Measurements from ENCODE around the gene KCNG3.

The KCNG3 gene

DNA sequence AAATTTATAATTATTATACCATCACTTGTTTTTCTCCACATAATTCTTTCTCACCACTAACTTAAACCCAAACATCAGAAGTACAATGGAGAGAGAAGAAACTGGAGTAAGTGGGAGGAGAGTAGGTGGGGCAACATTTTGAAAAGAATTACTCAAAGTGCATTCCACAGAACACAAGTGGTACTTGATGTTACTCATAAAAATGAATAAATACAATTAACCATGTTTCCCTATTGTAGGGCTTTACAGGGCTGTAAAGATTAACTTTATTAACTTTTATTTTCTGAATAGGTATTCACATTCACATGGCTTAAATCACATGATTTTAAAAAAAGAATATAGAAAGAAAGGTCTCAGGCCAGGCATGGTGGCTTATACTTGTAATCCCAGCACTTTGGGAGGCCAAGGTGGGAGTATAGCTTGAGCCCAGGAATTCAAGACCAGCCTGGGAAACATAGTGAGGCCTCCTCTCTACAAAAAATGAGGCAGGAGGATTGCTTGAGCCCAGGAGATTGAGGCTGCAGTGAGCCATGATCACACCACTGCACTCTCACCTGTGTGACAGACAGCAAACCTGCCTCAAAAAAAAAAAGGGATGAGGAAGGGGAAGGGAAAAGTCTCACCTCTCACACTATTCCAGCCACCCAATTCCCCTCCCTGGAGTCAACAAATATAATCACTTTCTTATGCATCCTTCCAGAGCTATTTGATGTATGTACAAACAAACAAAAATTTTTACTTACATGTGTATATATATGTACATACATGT is 47.1 kb downstream of the KCNG3 start:
- H3K27ac ChIP-seq (ENCODE audit: low read depth, low read length): no peak overlapping the region

DNA sequence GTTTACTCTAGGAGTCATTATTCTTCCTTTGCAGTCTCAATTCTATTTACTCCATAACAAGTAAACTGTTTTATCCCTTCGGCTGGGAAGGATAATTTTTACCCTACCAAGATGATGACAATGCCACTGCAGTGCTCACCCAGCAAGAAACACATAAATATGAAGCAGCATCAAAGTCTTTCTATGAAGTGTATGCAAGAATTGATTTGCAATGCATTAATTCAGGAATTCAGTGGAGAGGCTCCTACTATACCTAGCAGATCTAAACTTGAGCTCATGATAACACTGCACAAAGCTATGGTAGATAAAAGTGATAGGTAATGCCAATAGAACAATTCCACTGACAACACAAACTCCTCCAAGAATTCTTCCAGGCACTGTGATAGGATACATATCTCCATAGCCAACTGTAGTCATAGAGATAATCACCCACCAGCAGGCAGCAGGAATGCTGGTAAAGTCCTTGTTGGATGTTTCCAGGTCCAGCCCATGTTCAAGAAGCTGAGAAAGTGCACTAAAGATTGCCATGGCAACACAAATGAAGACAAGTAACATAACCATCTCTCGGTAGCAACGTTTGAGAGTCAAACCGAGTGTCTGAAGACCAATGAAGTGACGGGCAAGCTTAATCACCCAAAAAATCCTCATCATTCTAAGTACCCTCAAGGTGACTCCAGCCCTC is 49.9 kb downstream of the KCNG3 start:
- Histone ChIP-seq H3K9ac (ENCODE audit: low read length) (no peak overlapping the region), H3K4me3 (ENCODE audit: insufficient read depth, low read length, poor library complexity, severe bottlenecking) (no peak overlapping the region), H3K9me3 (ENCODE audit: insufficient read depth, low read length) (no peaks in the 10 kb centered on the region), H3K79me2 (ENCODE audit: insufficient read depth, low read length) (no peaks in the 10 kb centered on the region), H3K36me3 (ENCODE audit: low read length) (no peaks in the 10 kb centered on the region), H3F3A (ENCODE audit: insufficient read depth) (no peaks in the 10 kb centered on the region), H3K27me3 (ENCODE audit: low read length) (no peaks in the 10 kb centered on the region), H3K4me2 (ENCODE audit: low read depth, low read length, poor library complexity, severe bottlenecking) (no peak overlapping the region), H3K27ac (ENCODE audit: low read depth, low read length) (no peak overlapping the region), H4K20me1 (ENCODE audit: low read depth, low read length) (no peaks in the 10 kb centered on the region), H3K9me2 (replicated peaks; ENCODE audit: insufficient read depth, low read length) (no peaks in the 10 kb centered on the region), H2AFZ (ENCODE audit: low read depth, low read length, severe bottlenecking) (no peak overlapping the region)
- TF ChIP-seq, protein P1, sequence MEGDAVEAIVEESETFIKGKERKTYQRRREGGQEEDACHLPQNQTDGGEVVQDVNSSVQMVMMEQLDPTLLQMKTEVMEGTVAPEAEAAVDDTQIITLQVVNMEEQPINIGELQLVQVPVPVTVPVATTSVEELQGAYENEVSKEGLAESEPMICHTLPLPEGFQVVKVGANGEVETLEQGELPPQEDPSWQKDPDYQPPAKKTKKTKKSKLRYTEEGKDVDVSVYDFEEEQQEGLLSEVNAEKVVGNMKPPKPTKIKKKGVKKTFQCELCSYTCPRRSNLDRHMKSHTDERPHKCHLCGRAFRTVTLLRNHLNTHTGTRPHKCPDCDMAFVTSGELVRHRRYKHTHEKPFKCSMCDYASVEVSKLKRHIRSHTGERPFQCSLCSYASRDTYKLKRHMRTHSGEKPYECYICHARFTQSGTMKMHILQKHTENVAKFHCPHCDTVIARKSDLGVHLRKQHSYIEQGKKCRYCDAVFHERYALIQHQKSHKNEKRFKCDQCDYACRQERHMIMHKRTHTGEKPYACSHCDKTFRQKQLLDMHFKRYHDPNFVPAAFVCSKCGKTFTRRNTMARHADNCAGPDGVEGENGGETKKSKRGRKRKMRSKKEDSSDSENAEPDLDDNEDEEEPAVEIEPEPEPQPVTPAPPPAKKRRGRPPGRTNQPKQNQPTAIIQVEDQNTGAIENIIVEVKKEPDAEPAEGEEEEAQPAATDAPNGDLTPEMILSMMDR (IDR thresholded peaks at IDR 0.05; ENCODE audit: insufficient read depth, low read length, poor library complexity, severe bottlenecking): no peak
- no peak for TF ChIP-seq EZH2phosphoT487 (conservative IDR thresholded peaks at IDR 0.05; ENCODE audit: low read length)

More for the DNA sequence above, 47.1 kb downstream of the KCNG3 start:
- Histone ChIP-seq H3K9me2 (replicated peaks; ENCODE audit: insufficient read depth, low read length) (no peaks in the 10 kb centered on the region), H3K36me3 (ENCODE audit: low read length) (no peaks in the 10 kb centered on the region), H3K79me2 (ENCODE audit: insufficient read depth, low read length) (no peaks in the 10 kb centered on the region), H4K20me1 (ENCODE audit: low read depth, low read length) (no peaks in the 10 kb centered on the region), H3K9me3 (ENCODE audit: insufficient read depth, low read length) (no peaks in the 10 kb centered on the region), H3K9ac (ENCODE audit: low read length) (no peak overlapping the region), H3K27me3 (ENCODE audit: low read length) (no peaks in the 10 kb centered on the region), H3K4me3 (ENCODE audit: insufficient read depth, low read length, poor library complexity, severe bottlenecking) (no peak overlapping the region), H3F3A (ENCODE audit: insufficient read depth) (no peaks in the 10 kb centered on the region), H2AFZ (ENCODE audit: low read depth, low read length, severe bottlenecking) (no peak overlapping the region), H3K4me2 (ENCODE audit: low read depth, low read length, poor library complexity, severe bottlenecking) (no peak overlapping the region)
- TF ChIP-seq, protein P1 (IDR thresholded peaks at IDR 0.05; ENCODE audit: insufficient read depth, low read length, poor library complexity, severe bottlenecking): no peak
- no peak for TF ChIP-seq EZH2phosphoT487 (conservative IDR thresholded peaks at IDR 0.05; ENCODE audit: low read length)

DNA sequence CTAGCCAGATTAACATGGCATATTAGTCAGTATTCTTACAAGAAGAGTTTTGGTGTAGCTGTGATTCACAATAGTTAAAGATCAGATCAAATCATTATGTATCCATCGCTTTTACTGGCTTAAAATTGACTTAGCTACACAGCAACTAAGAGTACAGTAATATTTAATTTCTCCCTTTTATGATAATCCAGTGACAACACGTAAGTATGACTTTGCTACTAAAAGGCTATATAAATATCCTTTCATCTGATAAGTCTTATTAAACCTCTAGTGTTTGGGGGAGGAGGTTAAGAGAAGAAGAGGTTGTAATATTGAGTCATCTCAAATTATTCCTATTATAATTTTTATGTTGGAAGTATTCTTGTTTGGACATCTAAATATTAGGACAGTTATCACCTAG is 51.0 kb downstream of the KCNG3 start:
- H3K9ac ChIP-seq (ENCODE audit: low read length): no peak overlapping the region
- no peak overlapping the region for H3K4me3 ChIP-seq (ENCODE audit: insufficient read depth, low read length, poor library complexity, severe bottlenecking)
- no peak overlapping the region for H3K4me2 ChIP-seq (ENCODE audit: low read depth, low read length, poor library complexity, severe bottlenecking)
- no peak overlapping the region for H2AFZ ChIP-seq (ENCODE audit: low read depth, low read length, severe bottlenecking)
- H3F3A ChIP-seq (ENCODE audit: insufficient read depth): no peaks in the 10 kb centered on the region
- H3K27ac ChIP-seq (ENCODE audit: low read depth, low read length): no peak overlapping the region
- H3K27me3 ChIP-seq (ENCODE audit: low read length): 0 out of 2 replicates have a peak, but pooled peaks cover 3% of the 10 kb centered on the region
- no peaks in the 10 kb centered on the region for H3K36me3 ChIP-seq (ENCODE audit: low read length)
- H3K9me2 ChIP-seq (replicated peaks; ENCODE audit: insufficient read depth, low read length): no peaks in the 10 kb centered on the region
- H3K79me2 ChIP-seq (ENCODE audit: insufficient read depth, low read length): no peaks in the 10 kb centered on the region
- H3K9me3 ChIP-seq (ENCODE audit: insufficient read depth, low read length): no peaks in the 10 kb centered on the region
- no peaks in the 10 kb centered on the region for H4K20me1 ChIP-seq (ENCODE audit: low read depth, low read length)
- TF ChIP-seq, protein P1 (IDR thresholded peaks at IDR 0.05; ENCODE audit: insufficient read depth, low read length, poor library complexity, severe bottlenecking): no peak
- no peak for TF ChIP-seq EZH2phosphoT487 (conservative IDR thresholded peaks at IDR 0.05; ENCODE audit: low read length)
